Measurements from ENCODE around the gene CACYBP.

Gene CACYBP

GRCh38 chr1:175002910-175003517 lies 3.3 kb downstream of the CACYBP start:
- no peak for TF ChIP-seq CTCF (IDR thresholded peaks at IDR 0.05; ENCODE audit: insufficient read depth, low read depth, low read length, missing control alignments)
- DNase-seq (ENCODE audit: low read depth): no peak
- no peak overlapping the region for H3K4me3 ChIP-seq (ENCODE audit: low read depth, low read length)

DNA sequence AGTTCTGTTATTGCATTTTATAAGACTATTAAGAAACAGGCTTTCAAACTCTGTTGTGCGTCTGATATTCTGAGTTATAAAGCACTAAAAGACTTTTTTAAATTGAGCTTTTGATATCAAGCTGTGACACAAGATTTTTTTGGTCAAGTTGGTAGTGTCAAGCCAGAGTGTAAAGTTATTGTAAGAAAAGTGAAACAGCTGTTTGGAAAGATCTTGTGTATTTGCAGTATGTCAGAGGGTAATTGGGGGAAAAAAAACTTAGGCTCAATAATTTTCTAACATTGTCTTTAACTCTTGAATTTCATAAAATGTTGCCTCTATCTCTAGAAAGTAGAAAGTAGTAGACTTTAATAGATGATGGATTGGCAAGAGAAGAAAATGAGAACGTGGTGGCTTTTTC lies 3.8 kb downstream of the CACYBP start:
- no peak for TF ChIP-seq CTCF (IDR thresholded peaks at IDR 0.05; ENCODE audit: insufficient read depth, low read depth, low read length, missing control alignments)
- DNase-seq (ENCODE audit: low read depth): no peak
- peak overlapping the region; percentile 8; the same call in 1 of the 2 replicates for H3K4me3 ChIP-seq (ENCODE audit: low read depth, low read length)

DNA sequence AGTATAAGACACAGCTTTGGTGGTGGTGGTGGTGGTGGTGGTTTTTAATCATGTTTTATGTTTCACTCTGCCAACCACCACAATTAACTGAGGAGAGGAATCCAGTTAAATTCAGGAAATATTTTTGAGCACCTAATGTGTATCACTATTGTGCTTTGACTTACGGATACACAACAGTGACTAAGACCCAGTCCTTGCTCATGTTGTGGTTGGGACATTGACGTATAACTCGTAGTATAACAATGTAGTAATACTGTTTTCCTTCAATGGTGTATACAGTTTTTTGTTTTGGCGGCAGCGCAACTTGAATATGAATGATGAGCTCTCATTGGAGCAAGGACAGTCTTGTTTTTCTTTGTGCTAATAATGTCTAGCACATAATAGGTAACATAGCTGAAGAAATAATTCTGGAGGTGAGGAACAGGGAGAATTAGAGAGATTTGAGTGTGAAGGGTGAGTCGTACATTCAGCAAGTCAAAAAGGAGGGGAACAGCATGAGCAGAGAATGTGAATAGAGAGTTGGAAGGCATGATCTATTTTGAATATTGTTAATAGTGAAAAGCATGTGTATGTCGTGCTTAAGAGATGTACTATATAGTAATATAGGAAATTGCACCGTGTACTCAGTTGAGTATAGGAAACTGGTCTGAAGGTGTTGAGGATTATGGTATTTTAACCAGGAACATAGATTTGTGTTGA lies 5.5 kb downstream of the CACYBP start:
- H3K4me3 ChIP-seq (ENCODE audit: low read depth, low read length): no peak overlapping the region
- DNase-seq (ENCODE audit: low read depth): no peak
- TF ChIP-seq CTCF (IDR thresholded peaks at IDR 0.05; ENCODE audit: insufficient read depth, low read depth, low read length, missing control alignments): no peak

DNA sequence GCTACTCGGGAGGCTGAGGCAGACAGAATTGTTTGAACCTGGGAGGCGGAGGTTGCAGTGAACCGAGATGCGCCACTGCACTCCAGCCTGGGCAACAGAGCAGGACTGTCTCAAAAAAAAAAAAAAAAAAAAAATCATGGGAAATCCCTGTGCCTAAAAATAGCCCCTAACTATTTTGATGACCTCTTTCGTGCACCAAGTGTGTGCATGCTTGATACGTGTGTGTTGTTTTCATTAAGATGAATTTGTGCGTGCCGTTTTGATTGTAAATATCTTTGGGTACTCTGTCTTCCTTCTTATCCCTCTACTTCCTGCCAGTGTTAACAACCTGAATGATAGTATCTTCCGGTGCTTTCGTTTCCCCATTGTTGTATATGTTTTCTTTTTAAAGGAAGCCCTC lies 9.8 kb downstream of the CACYBP start:
- no peak for DNase-seq (ENCODE audit: low read depth)
- H3K4me3 ChIP-seq (ENCODE audit: low read depth, low read length): no peak overlapping the region
- TF ChIP-seq CTCF (IDR thresholded peaks at IDR 0.05; ENCODE audit: insufficient read depth, low read depth, low read length, missing control alignments): no peak

GRCh38 chr1:175013445-175013844 lies 13.7 kb downstream of the CACYBP start:
- H3K4me3 ChIP-seq (ENCODE audit: low read depth, low read length): no peak overlapping the region
- DNase-seq (ENCODE audit: low read depth): no peak
- no peak for TF ChIP-seq CTCF (IDR thresholded peaks at IDR 0.05; ENCODE audit: insufficient read depth, low read depth, low read length, missing control alignments)

DNA sequence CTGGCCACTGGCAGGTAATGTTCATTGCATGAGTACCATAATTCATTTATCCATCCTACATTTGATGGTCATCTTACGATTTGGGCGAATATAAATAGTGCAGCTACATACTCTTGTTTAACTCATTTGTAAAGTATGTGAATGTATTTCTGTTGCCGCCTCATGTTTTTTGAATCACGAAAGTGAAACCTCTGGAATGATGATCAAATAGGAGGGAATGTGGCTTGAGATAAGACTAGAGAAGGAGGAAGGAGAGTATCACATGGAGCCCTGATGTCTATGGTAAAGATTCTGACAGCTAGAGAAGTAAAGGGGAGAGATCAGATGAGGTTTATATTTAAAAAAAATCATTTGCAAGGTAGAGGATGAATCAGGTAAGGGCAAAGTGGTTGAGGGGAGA lies 15.5 kb downstream of the CACYBP start:
- no peak for TF ChIP-seq CTCF (IDR thresholded peaks at IDR 0.05; ENCODE audit: insufficient read depth, low read depth, low read length, missing control alignments)
- H3K4me3 ChIP-seq (ENCODE audit: low read depth, low read length): no peak overlapping the region
- no peak for DNase-seq (ENCODE audit: low read depth)

- TF ChIP-seq CTCF (IDR thresholded peaks at IDR 0.05; ENCODE audit: insufficient read depth, low read depth, low read length, missing control alignments): no peak
- H3K4me3 ChIP-seq (ENCODE audit: low read depth, low read length): no peak overlapping the region
- DNase-seq (ENCODE audit: low read depth): no peak
These were observed 19.8 kb downstream of the CACYBP start for GRCh38 chr1:175019524-175019923.
